Large intestine (tissue), 3 donors: ENCODE measurements around the gene ZFP64. TPM values are rescaled to one million over a fixed set of nuclear protein-coding genes. Genes with fewer than 3 reads are reported as not detected.

Source experiments
- DNase-seq, 2 donors: peaks; one replicate each; pipeline versions ENCODE4 v3.0.0 to v3.0.0-alpha.2; 2013
- H3K27ac ChIP-seq: one replicate; pipeline ENCODE4 v1.5.1; 2013; ENCODE audit warnings: low read length
- H3K27me3 ChIP-seq: 2 replicates; pipeline ENCODE4 v1.6.1; 2013; ENCODE audit warnings: low read length; ENCODE audit not compliant: control insufficient read depth, insufficient read depth
- H3K36me3 ChIP-seq: 2 replicates; pipeline ENCODE4 v1.6.1; 2013; ENCODE audit warnings: low read length; ENCODE audit not compliant: control insufficient read depth, insufficient read depth
- H3K4me1 ChIP-seq: one replicate; pipeline ENCODE4 v1.6.1; 2013; ENCODE audit warnings: low read length; ENCODE audit not compliant: control insufficient read depth, insufficient read depth
- H3K4me3 ChIP-seq: one replicate; pipeline ENCODE4 v1.5.1; 2013; ENCODE audit warnings: low read length
- H3K9me3 ChIP-seq: one replicate; pipeline ENCODE4 v1.6.1; 2013; ENCODE audit warnings: mild to moderate bottlenecking, low read depth, low read length, moderate library complexity; ENCODE audit not compliant: control insufficient read depth
- WGBS: methylation state at CpG from one replicate; pipeline ENCODE4 v1.1.5; 2013; ENCODE audit warnings: low lambda C conversion rate; ENCODE audit not compliant: insufficient coverage; 5-methylcytosine and 5-hydroxymethylcytosine counted together
- polyA plus RNA-seq: library from polyadenylated mRNA; unstranded; fragments of 120-200 nt; gene quantifications from one replicate; pipeline ENCODE4 v1.2.1, GENCODE V29; 2013

The ZFP64 gene
- polyA plus RNA-seq, 1 donor: 11.0 TPM

DNA sequence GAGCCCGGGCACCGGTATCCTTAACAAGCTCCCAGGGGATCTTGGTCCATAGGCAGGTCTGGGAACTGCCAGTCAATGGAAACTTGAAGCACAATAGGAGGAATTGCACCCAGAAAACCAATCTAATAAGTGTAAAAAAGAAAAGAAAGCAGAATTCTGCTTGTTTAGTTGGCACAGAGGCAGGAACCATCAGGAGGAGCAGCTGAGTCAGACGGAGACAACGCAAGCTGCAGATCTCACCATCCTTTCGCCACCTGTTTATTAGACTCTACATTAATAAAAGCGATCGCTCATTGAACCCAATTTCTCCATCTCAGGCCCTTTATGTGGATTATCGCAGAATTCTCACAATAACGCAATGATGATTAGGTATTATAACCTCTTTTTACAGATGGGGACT is 9.8 kb downstream of the ZFP64 start:
- no peaks in the 10 kb centered on the region for H3K27me3 ChIP-seq
- H3K4me1 ChIP-seq: no peaks in the 10 kb centered on the region
- no peaks in the 10 kb centered on the region for H3K9me3 ChIP-seq
- WGBS: 100% methylated on average over 1 of the region's 9 CpGs
- DNase-seq: no peak
- no peak overlapping the region for H3K27ac ChIP-seq
- H3K4me3 ChIP-seq: no peak overlapping the region
- peaks cover 47% of the 10 kb centered on the region for H3K36me3 ChIP-seq

DNA sequence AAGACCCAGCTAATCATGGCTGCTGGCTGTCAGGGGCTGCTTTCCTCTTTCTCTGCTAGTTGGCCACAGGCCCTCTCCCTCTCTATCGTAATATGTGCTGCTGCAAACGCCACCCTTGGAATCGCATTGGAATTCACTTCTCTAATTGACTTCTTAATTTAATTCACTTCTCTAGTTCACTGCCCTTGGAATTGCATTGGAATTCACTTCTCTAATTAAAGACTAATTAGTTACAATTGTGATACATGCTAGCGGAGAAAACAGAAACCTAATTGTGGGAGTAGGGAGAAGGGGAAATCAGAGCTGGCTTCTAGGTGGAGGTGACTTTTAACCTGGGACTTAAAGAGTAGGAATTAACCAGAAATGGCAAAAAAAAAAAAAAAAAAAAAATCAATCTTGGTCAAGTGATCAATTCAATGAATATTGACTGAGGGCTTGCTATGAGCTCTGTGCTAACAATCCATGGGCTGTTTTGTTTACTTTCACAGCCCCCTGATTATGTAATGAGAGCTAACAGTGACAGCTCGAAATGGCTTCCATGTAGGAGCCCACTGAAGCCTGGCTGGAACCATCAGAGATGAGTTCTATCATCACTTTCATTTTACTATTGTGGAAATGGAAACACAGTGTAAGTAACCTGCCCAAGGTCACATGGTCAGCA is 11.3 kb downstream of the ZFP64 start:
- Histone ChIP-seq H3K27ac (no peak overlapping the region), H3K4me3 (no peak overlapping the region), H3K27me3 (no peaks in the 10 kb centered on the region), H3K4me1 (no peaks in the 10 kb centered on the region), H3K9me3 (no peaks in the 10 kb centered on the region), H3K36me3 (peaks cover 40% of the 10 kb centered on the region)
- WGBS: 90% methylated on average over 2 of the region's 5 CpGs
- DNase-seq: no peak

DNA sequence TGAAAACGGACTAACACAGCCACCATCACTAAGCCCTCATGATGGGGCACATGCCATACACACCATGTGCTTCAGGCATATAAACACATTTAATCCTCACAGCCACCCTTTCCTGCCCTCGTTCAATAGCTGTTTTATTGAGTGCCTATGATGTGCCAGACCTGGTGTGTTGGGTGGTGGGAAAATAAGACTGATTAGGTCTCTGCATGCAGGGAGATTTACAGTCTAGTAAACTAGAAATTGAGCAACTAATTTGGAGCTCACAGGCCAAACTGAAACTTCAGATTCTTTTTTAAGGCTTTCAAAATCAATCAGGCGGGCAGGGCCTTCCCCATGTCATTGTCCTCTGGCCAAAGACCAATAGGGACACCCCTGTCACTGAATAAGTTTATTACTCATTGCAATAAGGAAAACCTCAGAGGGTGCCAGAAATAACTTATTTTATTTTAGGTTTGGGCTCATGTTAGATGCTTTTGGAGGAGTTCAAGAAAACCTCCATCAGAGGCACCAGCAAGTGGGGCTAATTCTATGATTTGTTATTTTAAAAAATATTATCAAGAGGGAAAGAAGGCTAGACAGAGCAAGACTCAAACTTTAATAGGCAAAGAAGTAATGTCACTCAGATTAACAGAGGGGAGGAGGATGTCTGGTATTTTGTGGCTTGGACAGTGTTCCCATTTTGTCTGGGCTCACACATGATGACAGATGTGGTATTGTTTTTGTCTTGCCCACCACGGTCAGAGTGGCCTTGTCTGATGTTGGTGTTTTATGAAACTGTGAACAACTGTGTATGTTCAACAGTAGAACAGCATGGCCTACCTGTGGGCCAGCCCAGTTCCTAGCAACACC is 12.0 kb downstream of the ZFP64 start:
- WGBS: no CpG with 5 or more reads among the region's 4 CpGs
- Histone ChIP-seq H3K36me3 (peaks cover 34% of the 10 kb centered on the region), H3K9me3 (no peaks in the 10 kb centered on the region), H3K4me3 (no peak overlapping the region), H3K27me3 (no peaks in the 10 kb centered on the region), H3K4me1 (no peaks in the 10 kb centered on the region), H3K27ac (no peak overlapping the region)
- no peak for DNase-seq

DNA sequence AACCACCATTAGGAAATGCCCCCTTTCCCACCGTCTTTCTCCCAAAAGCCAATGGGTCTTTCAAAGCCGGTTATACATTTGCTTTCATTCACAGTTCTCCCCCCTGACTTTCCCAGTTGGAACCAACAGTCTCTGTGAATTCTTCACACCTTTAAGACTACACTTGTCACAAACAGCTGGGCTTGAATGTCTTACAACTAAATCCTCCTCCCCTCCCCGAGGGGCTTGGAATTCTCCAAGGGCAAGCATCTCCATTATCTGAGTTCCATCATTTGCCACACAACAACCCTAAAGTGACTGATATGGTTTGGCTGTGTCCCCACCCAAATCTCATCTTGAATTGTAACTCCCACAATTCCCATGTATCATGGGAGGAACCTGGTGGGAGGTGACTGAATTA is 12.9 kb downstream of the ZFP64 start:
- no CpG with 5 or more reads among the region's 3 CpGs for WGBS
- Histone ChIP-seq H3K9me3 (no peaks in the 10 kb centered on the region), H3K4me1 (no peaks in the 10 kb centered on the region), H3K27me3 (no peaks in the 10 kb centered on the region), H3K4me3 (no peak overlapping the region), H3K27ac (no peak overlapping the region), H3K36me3 (peaks cover 28% of the 10 kb centered on the region)
- no peak for DNase-seq

DNA sequence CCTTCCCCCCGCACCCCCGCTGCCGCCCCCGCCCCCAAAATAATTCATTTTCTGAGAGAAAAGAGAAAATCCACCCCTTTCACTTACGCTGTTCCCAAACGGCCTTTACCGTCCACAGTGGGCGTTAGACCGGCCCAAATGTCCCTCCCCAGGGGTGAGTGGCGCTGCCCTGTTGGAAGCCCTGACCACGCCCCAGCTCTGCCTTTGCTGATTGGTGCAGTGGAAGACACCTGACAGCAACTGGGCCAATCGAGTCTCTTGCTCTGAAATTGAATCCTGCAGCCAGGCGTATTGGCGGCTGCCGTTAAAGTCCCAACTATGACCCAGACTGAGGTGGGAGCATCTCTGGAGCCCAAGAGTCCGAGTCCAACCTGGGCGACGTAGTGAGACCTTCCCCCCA is 15.7 kb downstream of the ZFP64 start:
- DNase-seq: no peak
- no peak overlapping the region for H3K27ac ChIP-seq
- H3K4me1 ChIP-seq: no peaks in the 10 kb centered on the region
- WGBS: no CpG with 5 or more reads among the region's 18 CpGs
- H3K36me3 ChIP-seq: peaks cover 19% of the 10 kb centered on the region
- H3K9me3 ChIP-seq: no peaks in the 10 kb centered on the region
- H3K4me3 ChIP-seq: no peak overlapping the region
- no peaks in the 10 kb centered on the region for H3K27me3 ChIP-seq

DNA sequence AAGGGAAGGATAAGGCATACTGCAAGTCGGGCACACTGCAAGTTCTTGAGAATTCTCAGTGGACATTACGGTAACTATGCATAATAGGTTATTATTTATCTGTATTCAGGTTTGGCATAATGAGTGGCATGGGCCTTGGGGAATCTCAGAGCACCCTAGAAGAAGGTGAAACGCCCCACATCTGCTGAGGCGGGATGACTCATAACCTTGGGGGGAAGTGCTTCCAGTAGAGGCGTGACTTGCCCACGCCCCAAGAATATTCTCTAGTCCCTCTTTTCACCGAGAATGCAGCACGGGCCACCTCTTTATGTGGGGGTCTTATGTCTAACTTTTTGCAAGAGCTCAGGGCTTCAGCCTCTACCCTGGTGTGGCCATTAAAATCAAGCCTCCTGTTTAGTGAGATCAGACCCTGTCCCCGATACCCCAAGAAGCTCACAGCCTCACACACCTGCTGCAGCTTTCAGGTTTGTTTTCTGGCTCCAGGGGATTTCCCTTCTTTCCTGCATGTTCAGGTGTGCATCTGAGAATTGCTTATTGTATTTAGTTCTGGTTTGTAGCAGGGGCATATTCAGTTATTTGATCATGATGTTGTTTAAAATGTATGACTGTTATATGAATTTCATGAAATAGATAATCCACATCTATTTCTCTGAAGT is 19.1 kb downstream of the ZFP64 start:
- Histone ChIP-seq H3K4me1 (no peaks in the 10 kb centered on the region), H3K36me3 (peaks cover 14% of the 10 kb centered on the region), H3K27me3 (no peaks in the 10 kb centered on the region), H3K9me3 (no peaks in the 10 kb centered on the region), H3K27ac (no peak overlapping the region), H3K4me3 (no peak overlapping the region)
- no peak for DNase-seq
- WGBS: 100% methylated on average over 2 of the region's 9 CpGs

DNA sequence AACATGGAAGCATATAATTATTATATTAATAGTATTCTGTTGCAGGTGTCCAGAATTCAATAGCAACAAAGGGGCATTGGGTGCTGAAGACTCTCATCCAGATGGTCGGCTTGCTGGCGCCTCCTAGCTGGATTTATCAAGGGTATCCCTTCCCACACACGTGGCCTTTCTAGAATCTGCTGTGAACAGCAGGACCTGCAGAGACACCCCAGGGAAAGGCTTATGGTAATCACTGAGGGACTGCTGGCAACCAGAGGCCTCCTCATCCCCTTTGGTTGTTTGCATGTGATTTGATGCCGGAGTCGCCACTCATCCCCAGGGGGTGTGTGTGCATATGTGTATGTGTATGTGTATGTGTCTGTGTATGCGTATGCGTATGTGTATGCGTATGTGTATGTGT is 20.6 kb downstream of the ZFP64 start:
- Histone ChIP-seq H3K27me3 (no peaks in the 10 kb centered on the region), H3K9me3 (peaks cover 4% of the 10 kb centered on the region), H3K4me1 (no peaks in the 10 kb centered on the region), H3K27ac (no peak overlapping the region), H3K4me3 (no peak overlapping the region), H3K36me3 (peaks cover 15% of the 10 kb centered on the region)
- DNase-seq: no peak
- WGBS: no CpG with 5 or more reads among the region's 8 CpGs

DNA sequence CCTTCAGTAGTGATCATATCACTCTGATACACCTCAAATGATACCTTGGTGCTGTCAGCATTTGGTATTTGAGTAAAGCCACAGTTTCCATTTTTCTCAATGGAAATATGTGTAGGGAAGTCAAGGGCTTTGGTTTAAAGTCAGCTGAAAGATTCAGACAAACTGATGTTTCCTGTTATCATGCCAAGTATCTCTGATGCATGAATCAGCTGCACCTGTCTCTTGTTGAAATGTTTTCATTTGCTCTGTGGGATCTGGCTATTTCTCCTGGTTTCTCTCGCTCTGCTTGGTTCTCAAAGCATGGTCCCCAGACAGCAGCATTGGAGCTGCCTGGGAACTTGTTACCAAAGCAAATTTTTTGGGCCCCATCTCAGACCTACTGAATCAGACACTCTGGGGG is 23.5 kb downstream of the ZFP64 start:
- H3K27me3 ChIP-seq: no peaks in the 10 kb centered on the region
- no peaks in the 10 kb centered on the region for H3K4me1 ChIP-seq
- DNase-seq: no peak
- no CpG with 5 or more reads among the region's 1 CpG for WGBS
- H3K36me3 ChIP-seq: peaks cover 24% of the 10 kb centered on the region
- peaks cover 4% of the 10 kb centered on the region for H3K9me3 ChIP-seq
- no peak overlapping the region for H3K4me3 ChIP-seq
- H3K27ac ChIP-seq: no peak overlapping the region

DNA sequence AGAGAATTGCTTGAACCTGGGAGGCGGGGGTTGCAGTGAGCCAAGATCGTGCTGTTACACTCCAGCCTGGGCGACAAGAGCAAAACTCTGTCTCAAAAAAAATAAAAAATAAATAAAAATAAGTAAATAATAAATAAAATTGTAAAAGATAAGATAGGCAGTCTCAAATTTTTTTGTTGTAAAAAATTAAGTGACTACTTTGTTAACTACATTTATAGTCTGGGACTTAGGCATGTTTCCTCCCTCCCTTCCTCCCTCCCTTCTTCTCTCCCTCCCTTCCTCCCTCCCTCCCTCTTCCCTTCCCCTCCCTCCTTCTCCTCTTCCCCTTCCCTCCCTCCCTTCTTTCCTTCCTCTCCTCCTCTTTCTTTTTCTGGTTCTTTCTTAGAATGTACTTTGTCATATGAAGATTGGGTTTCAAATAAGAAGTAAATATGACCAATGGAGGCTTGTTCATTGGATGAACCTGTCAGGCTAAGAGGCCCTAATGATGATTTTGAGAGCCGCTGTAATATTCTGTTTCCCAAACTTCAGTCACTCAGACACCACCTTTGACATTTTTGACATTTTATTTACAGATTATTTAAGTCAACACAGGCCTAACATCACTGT is 24.2 kb downstream of the ZFP64 start:
- 100% methylated on average over 3 of the region's 4 CpGs for WGBS
- H3K27me3 ChIP-seq: no peaks in the 10 kb centered on the region
- H3K4me3 ChIP-seq: no peak overlapping the region
- peaks cover 27% of the 10 kb centered on the region for H3K36me3 ChIP-seq
- peaks cover 4% of the 10 kb centered on the region for H3K9me3 ChIP-seq
- DNase-seq: no peak
- H3K4me1 ChIP-seq: no peaks in the 10 kb centered on the region
- no peak overlapping the region for H3K27ac ChIP-seq

DNA sequence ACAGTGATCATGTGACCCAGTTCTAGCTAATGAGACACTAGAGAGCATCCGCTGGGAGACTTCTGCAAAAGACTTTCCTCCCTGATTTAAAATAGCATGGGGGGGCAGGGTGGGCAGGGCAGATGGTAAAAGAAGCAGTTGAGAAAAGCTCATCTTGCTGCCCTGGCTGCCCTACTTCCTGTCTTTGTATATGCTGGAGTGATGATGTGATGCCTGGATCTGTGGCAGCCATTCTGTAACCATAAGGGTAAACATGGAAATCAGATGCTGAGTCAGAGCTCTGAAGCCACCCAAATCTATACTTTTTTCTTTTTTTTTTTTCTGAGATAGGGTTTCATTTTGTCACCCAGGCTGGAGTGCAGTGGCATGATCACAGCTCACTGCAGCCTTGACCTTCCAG is 25.4 kb downstream of the ZFP64 start:
- DNase-seq: no peak
- WGBS: no CpG with 5 or more reads among the region's 1 CpG
- H3K27me3 ChIP-seq: no peaks in the 10 kb centered on the region
- no peak overlapping the region for H3K27ac ChIP-seq
- H3K9me3 ChIP-seq: peaks cover 4% of the 10 kb centered on the region
- no peak overlapping the region for H3K4me3 ChIP-seq
- H3K4me1 ChIP-seq: no peaks in the 10 kb centered on the region
- peaks cover 27% of the 10 kb centered on the region for H3K36me3 ChIP-seq
